HepG2 (cell line): Measurements from ENCODE around the gene MAPK8IP1. TPM values are rescaled to one million over a fixed set of nuclear protein-coding genes. Genes with fewer than 3 reads are reported as not detected.
A peak's percentile ranks its signal among the peaks of the same experiment; 100 is the strongest.

Source experiments
- HDAC6 ChIP-seq: fragments of 200-600 bp; sonication (generic); IDR thresholded peaks from 2 replicates; pipeline ENCODE4 v1.7.0; 2017; ENCODE audit warnings: mild to moderate bottlenecking, antibody characterized with exemption, low read length, low read depth
- REPIN1 ChIP-seq: sonication (generic); formaldehyde crosslinking; IDR thresholded peaks from 2 replicates; pipeline ENCODE4 v1.8.0; 2022; ENCODE audit warnings: missing genetic modification reagents, low read depth, mild to moderate bottlenecking, borderline replicate concordance
- ZNF101 ChIP-seq: sonication (generic); formaldehyde crosslinking; IDR thresholded peaks from 2 replicates; pipeline ENCODE4 v1.4.0; 2020; ENCODE audit warnings: mild to moderate bottlenecking, low read depth, missing genetic modification reagents, borderline replicate concordance
- polyA plus RNA-seq, 8 experiments: library from polyadenylated mRNA; depleted of rRNA in 3 of 8; stranded (reverse) in 7 of 8; unstranded in 1 of 8; fragments of >200 nt; fragmentation: Illumina TruSeq in 4 of 8; extraction: Trizol in 4 of 8; gene quantifications; 2 replicates each; pipeline versions ENCODE4 v1.2.1 to v1.2.3, GENCODE V29; 2011 to 2016; ENCODE audit warnings: low read depth in 4 of 8, missing spikeins in 1 of 8, mixed read lengths in 1 of 8; ENCODE audit not compliant: insufficient read depth in 1 of 8
- total RNA-seq, 5 experiments: library from RNA; depleted of rRNA; stranded (reverse); fragments of >200 nt; fragmentation: Illumina TruSeq; extraction: Trizol; gene quantifications; 2 replicates each; pipeline ENCODE4 v1.2.3, GENCODE V29; 2016; ENCODE audit warnings: low read depth in 1 of 5
- TF ChIP-seq, protein P1 (sequence below): sonication (generic); formaldehyde crosslinking; conservative IDR thresholded peaks from 2 replicates; pipeline ENCODE4 v1.8.0; 2022; ENCODE audit warnings: mild to moderate bottlenecking, moderate library complexity, missing genetic modification reagents
- TF ChIP-seq, protein P2 (sequence below): sonication (generic); formaldehyde crosslinking; IDR thresholded peaks from 2 replicates; pipeline ENCODE4 v1.5.0; 2020; ENCODE audit warnings: missing genetic modification reagents
- TF ChIP-seq, protein P3 (sequence below): sonication (generic); formaldehyde crosslinking; IDR thresholded peaks from 2 replicates; pipeline ENCODE4 v1.8.1; 2022; ENCODE audit warnings: low read depth, mild to moderate bottlenecking, missing genetic modification reagents
- TF ChIP-seq, protein P4 (sequence below): sonication (generic); formaldehyde crosslinking; IDR thresholded peaks from 2 replicates; pipeline ENCODE4 v1.4.0; 2020; ENCODE audit warnings: missing genetic modification reagents, mild to moderate bottlenecking, borderline replicate concordance
- TF ChIP-seq, protein P5 (sequence below): sonication (generic); formaldehyde crosslinking; IDR thresholded peaks from 2 replicates; pipeline ENCODE4 v1.8.0; 2022; ENCODE audit warnings: missing genetic modification reagents, mild to moderate bottlenecking, borderline replicate concordance

MAPK8IP1 gene
- total and polyA plus RNA-seq, 2 of the 13 experiments (the other 11 are each of a cell fraction or from before 2014, with no cell fraction given) = 2.2 to 4.2 TPM

DNA sequence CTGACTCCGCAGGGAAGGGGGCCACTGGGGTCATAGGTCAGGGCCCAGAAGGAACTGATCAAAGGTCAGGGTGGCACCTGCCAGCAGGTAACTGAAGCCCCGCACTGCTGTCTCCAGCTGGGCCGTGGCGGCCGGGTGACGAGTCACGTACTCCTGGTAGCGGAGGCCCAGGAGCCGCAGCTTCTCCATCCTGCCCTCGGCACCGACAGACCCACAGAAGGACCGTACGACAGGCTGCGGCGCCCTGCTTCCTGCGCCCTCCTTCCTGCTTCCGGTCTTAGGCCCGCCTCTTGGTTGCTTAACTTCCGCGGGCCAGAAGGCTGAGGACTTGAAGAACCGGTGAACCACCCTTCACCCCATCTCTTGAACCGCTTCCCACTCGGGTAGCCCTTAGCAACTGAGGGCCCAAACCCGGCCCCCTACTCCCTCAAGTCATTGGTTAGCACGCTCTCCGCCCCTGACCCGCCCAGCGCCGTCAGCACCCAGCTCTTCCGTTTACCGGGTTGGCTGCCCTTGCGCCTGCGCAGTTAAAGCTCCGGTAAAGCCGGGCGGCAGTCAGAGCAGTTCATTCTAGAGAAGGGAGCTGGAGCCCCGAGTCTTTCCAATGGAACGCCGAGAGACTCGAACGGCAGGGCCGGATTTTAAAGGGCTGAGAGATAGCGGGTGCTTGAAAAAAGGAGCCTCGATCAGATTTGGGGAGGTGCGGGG is 32.3 kb downstream of the MAPK8IP1 start, which contains the start of gene PEX16 (continued):
- TF ChIP-seq, protein P1, sequence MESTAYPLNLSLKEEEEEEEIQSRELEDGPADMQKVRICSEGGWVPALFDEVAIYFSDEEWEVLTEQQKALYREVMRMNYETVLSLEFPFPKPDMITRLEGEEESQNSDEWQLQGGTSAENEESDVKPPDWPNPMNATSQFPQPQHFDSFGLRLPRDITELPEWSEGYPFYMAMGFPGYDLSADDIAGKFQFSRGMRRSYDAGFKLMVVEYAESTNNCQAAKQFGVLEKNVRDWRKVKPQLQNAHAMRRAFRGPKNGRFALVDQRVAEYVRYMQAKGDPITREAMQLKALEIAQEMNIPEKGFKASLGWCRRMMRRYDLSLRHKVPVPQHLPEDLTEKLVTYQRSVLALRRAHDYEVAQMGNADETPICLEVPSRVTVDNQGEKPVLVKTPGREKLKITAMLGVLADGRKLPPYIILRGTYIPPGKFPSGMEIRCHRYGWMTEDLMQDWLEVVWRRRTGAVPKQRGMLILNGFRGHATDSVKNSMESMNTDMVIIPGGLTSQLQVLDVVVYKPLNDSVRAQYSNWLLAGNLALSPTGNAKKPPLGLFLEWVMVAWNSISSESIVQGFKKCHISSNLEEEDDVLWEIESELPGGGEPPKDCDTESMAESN = no peak
- TF ChIP-seq HDAC6 (no peak), REPIN1 (no peak; the same call in 1 of the 2 replicates), ZNF101 (no peak)
- TF ChIP-seq, protein P2, sequence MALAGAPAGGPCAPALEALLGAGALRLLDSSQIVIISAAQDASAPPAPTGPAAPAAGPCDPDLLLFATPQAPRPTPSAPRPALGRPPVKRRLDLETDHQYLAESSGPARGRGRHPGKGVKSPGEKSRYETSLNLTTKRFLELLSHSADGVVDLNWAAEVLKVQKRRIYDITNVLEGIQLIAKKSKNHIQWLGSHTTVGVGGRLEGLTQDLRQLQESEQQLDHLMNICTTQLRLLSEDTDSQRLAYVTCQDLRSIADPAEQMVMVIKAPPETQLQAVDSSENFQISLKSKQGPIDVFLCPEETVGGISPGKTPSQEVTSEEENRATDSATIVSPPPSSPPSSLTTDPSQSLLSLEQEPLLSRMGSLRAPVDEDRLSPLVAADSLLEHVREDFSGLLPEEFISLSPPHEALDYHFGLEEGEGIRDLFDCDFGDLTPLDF = peak; percentile 50; the same call in 1 of the 2 replicates
- TF ChIP-seq, protein P3, sequence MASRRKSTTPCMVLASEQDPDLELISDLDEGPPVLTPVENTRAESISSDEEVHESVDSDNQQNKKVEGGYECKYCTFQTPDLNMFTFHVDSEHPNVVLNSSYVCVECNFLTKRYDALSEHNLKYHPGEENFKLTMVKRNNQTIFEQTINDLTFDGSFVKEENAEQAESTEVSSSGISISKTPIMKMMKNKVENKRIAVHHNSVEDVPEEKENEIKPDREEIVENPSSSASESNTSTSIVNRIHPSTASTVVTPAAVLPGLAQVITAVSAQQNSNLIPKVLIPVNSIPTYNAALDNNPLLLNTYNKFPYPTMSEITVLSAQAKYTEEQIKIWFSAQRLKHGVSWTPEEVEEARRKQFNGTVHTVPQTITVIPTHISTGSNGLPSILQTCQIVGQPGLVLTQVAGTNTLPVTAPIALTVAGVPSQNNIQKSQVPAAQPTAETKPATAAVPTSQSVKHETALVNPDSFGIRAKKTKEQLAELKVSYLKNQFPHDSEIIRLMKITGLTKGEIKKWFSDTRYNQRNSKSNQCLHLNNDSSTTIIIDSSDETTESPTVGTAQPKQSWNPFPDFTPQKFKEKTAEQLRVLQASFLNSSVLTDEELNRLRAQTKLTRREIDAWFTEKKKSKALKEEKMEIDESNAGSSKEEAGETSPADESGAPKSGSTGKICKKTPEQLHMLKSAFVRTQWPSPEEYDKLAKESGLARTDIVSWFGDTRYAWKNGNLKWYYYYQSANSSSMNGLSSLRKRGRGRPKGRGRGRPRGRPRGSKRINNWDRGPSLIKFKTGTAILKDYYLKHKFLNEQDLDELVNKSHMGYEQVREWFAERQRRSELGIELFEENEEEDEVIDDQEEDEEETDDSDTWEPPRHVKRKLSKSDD (CRISPR knock-in tag) = no peak
- TF ChIP-seq, protein P4, sequence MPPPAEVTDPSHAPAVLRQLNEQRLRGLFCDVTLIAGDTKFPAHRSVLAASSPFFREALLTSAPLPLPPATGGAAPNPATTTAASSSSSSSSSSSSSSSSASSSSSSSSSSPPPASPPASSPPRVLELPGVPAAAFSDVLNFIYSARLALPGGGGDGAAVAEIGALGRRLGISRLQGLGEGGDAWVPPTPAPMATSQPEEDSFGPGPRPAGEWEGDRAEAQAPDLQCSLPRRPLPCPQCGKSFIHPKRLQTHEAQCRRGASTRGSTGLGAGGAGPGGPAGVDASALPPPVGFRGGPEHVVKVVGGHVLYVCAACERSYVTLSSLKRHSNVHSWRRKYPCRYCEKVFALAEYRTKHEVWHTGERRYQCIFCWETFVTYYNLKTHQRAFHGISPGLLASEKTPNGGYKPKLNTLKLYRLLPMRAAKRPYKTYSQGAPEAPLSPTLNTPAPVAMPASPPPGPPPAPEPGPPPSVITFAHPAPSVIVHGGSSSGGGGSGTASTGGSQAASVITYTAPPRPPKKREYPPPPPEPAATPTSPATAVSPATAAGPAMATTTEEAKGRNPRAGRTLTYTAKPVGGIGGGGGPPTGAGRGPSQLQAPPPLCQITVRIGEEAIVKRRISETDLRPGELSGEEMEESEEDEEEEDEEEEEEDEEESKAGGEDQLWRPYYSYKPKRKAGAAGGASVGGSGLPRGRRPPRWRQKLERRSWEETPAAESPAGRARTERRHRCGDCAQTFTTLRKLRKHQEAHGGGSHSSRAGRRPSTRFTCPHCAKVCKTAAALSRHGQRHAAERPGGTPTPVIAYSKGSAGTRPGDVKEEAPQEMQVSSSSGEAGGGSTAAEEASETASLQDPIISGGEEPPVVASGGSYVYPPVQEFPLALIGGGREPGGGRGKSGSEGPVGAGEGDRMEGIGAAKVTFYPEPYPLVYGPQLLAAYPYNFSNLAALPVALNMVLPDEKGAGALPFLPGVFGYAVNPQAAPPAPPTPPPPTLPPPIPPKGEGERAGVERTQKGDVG (CRISPR knock-in tag) = no peak
- TF ChIP-seq, protein P5, sequence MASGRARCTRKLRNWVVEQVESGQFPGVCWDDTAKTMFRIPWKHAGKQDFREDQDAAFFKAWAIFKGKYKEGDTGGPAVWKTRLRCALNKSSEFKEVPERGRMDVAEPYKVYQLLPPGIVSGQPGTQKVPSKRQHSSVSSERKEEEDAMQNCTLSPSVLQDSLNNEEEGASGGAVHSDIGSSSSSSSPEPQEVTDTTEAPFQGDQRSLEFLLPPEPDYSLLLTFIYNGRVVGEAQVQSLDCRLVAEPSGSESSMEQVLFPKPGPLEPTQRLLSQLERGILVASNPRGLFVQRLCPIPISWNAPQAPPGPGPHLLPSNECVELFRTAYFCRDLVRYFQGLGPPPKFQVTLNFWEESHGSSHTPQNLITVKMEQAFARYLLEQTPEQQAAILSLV (CRISPR knock-in tag) = no peak
